Gastrocnemius medialis (tissue), 4 donors: ENCODE results near the gene KIDINS220. TPM values are rescaled to one million over a fixed set of nuclear protein-coding genes. Genes with fewer than 3 reads are reported as not detected.

Experiments
- ATAC-seq, 2 donors: fragments of 150-250 bp; one replicate each; pipeline ENCODE4 v1.9.1; 2016
- DNase-seq, 2 donors: peaks; one replicate each; pipeline ENCODE4 v3.0.0-alpha.2; 2019
- H3K27ac ChIP-seq, 4 donors: fragments of 200-600 bp; sonication (generic); 1 replicate in 1 of 4; 2 replicates in 3 of 4; pipeline ENCODE4 v1.5.1; 2016 to 2018; ENCODE audit warnings: mild to moderate bottlenecking in 2 of 4, moderate library complexity in 1 of 4
- H3K27me3 ChIP-seq, 3 donors: fragments of 200-600 bp; sonication (generic) in 2 of 3; 1 replicate in 1 of 3; 2 replicates in 2 of 3; pipeline versions ENCODE4 v1.5.1 to v1.6.0; 2016 to 2019; ENCODE audit warnings: mild to moderate bottlenecking in 1 of 3, moderate library complexity in 1 of 3
- H3K36me3 ChIP-seq, 2 donors: fragments of 200-600 bp; sonication (generic) in 1 of 2; one replicate each; pipeline ENCODE4 v1.5.1; 2017 to 2018
- H3K4me1 ChIP-seq, 2 donors: fragments of 200-600 bp; sonication (generic) in 1 of 2; one replicate each; pipeline ENCODE4 v1.5.1; 2016 to 2017; ENCODE audit warnings: mild to moderate bottlenecking in 2 of 2
- H3K4me3 ChIP-seq, 4 donors: fragments of 200-600 bp; sonication (generic) in 3 of 4; 1 replicate in 1 of 4; 2 replicates in 3 of 4; pipeline ENCODE4 v1.5.1; 2016 to 2019; ENCODE audit warnings: mild to moderate bottlenecking in 2 of 4
- H3K9me3 ChIP-seq, 3 donors: fragments of 200-600 bp; sonication (generic) in 2 of 3; 1 replicate in 1 of 3; 2 replicates in 2 of 3; pipeline ENCODE4 v1.5.1; 2016 to 2019
- CTCF ChIP-seq, 5 experiments: fragments of 450-650 bp in 3 of 5; fragments of 200-600 bp in 2 of 5; sonication (generic) in 2 of 5; IDR thresholded peaks in 4 of 5; conservative IDR thresholded peaks in 1 of 5; 1 replicate in 4 of 5; 2 replicates in 1 of 5; pipeline ENCODE4 v1.5.1; 2016 to 2019; ENCODE audit warnings: antibody characterized with exemption in 5 of 5, mild to moderate bottlenecking in 3 of 5, moderate library complexity in 3 of 5
- POLR2A ChIP-seq, 2 donors: fragments of 450-650 bp; IDR thresholded peaks; one replicate each; pipeline ENCODE4 v1.6.1; 2017; ENCODE audit warnings: antibody characterized with exemption in 2 of 2, mild to moderate bottlenecking in 2 of 2, moderate library complexity in 2 of 2
- in situ Hi-C, 4 donors: fragments of 200-750 bp; cut with MboI; loops; one replicate each; pipeline versions ENCODE4 v1.15.0 to v1.8.0; 2017; ENCODE audit warnings: low sequenced_read_pairs in 4 of 4
- intact Hi-C: fragments of 100-400 bp; cut with DNase I; formaldehyde crosslinking; loops from one replicate; pipeline ENCODE4 v1.15.1; 2023; ENCODE audit warnings: low total_unique reads
- total RNA-seq, 4 donors: library from RNA; depleted of rRNA; stranded (reverse); fragments of >200 nt; gene quantifications; one replicate each; pipeline versions ENCODE4 v1.1.0 to v1.2.3, GENCODE V29; 2016

Gene KIDINS220
- total RNA-seq, 4 donors from 2014 or later, result 57.8 to 78.9 (median 59.1) TPM

- no peak overlapping the region for H3K4me3 ChIP-seq
- DNase-seq (no peak), ATAC-seq (no peak)
- in situ Hi-C loops (no loop called here), intact Hi-C loops (no loop called here)
- peaks cover 0 to 9% of the 10 kb centered on the region in 2 donors for H3K4me1 ChIP-seq
- H3K36me3 ChIP-seq, result peaks cover 0 to 38% of the 10 kb centered on the region in 2 donors
- H3K27ac ChIP-seq, result no peak overlapping the region
- no peak for TF ChIP-seq CTCF (IDR thresholded peaks at IDR 0.05 in 4 of 5, conservative IDR thresholded peaks at IDR 0.05 in 1 of 5)
- no peak for TF ChIP-seq POLR2A (IDR thresholded peaks at IDR 0.05)
- no peaks in the 10 kb centered on the region for H3K9me3 ChIP-seq
- H3K27me3 ChIP-seq, result no peaks in the 10 kb centered on the region
Measured at GRCh38 chr2:8752385-8752784, 85.0 kb downstream of the KIDINS220 start.

- DNase-seq, result no peak
- intact Hi-C loops (no loop called here), in situ Hi-C loops (no loop called here)
- Histone ChIP-seq H3K4me1 (peaks cover 0 to 9% of the 10 kb centered on the region in 2 donors), H3K9me3 (no peaks in the 10 kb centered on the region), H3K36me3 (peaks cover 0 to 35% of the 10 kb centered on the region in 2 donors), H3K27ac (no peak overlapping the region), H3K27me3 (no peaks in the 10 kb centered on the region), H3K4me3 (no peak overlapping the region)
- ATAC-seq, result no peak
- TF ChIP-seq CTCF (IDR thresholded peaks at IDR 0.05 in 4 of 5, conservative IDR thresholded peaks at IDR 0.05 in 1 of 5) (no peak), POLR2A (IDR thresholded peaks at IDR 0.05) (no peak)
Measured at GRCh38 chr2:8750221-8750620, 87.2 kb downstream of the KIDINS220 start.

- DNase-seq, result no peak
- Histone ChIP-seq H3K4me1 (no peaks in the 10 kb centered on the region), H3K36me3 (peaks cover 0 to 36% of the 10 kb centered on the region in 2 donors), H3K27ac (no peak overlapping the region), H3K9me3 (no peaks in the 10 kb centered on the region), H3K4me3 (no peak overlapping the region), H3K27me3 (no peaks in the 10 kb centered on the region)
- intact Hi-C loops (no loop called here), in situ Hi-C loops (no loop called here)
- no peak for ATAC-seq
- TF ChIP-seq CTCF (IDR thresholded peaks at IDR 0.05 in 4 of 5, conservative IDR thresholded peaks at IDR 0.05 in 1 of 5), result no peak
- no peak for TF ChIP-seq POLR2A (IDR thresholded peaks at IDR 0.05)
Measured at GRCh38 chr2:8743261-8743660, 94.2 kb downstream of the KIDINS220 start.

GRCh38 chr2:8740136-8740535 is 97.3 kb downstream of the KIDINS220 start:
- Histone ChIP-seq H3K4me3 (no peak overlapping the region), H3K36me3 (peaks cover 0 to 33% of the 10 kb centered on the region in 2 donors), H3K27me3 (no peaks in the 10 kb centered on the region), H3K9me3 (no peaks in the 10 kb centered on the region), H3K4me1 (no peaks in the 10 kb centered on the region), H3K27ac (no peak overlapping the region)
- TF ChIP-seq CTCF (IDR thresholded peaks at IDR 0.05 in 4 of 5, conservative IDR thresholded peaks at IDR 0.05 in 1 of 5), result no peak
- no peak for TF ChIP-seq POLR2A (IDR thresholded peaks at IDR 0.05)
- intact Hi-C loops, result no loop called here
- in situ Hi-C loops, result no loop called here
- DNase-seq (no peak), ATAC-seq (no peak)

- Histone ChIP-seq H3K9me3 (no peaks in the 10 kb centered on the region), H3K27ac (no peak overlapping the region), H3K4me1 (no peaks in the 10 kb centered on the region), H3K27me3 (no peaks in the 10 kb centered on the region), H3K36me3 (peaks cover 9 to 47% of the 10 kb centered on the region in 2 donors), H3K4me3 (no peak overlapping the region)
- DNase-seq (no peak), ATAC-seq (no peak)
- in situ Hi-C loops (no loop called here), intact Hi-C loops (no loop called here)
- TF ChIP-seq POLR2A (IDR thresholded peaks at IDR 0.05), result no peak
- no peak for TF ChIP-seq CTCF (IDR thresholded peaks at IDR 0.05 in 4 of 5, conservative IDR thresholded peaks at IDR 0.05 in 1 of 5)
Measured at GRCh38 chr2:8737571-8738175, 99.7 kb downstream of the KIDINS220 start.
